Measurements from ENCODE around the gene ZNF469.

- no peak for TF ChIP-seq CTCF (IDR thresholded peaks at IDR 0.05)
- TF ChIP-seq POLR2A (IDR thresholded peaks at IDR 0.05), result no peak
- TF ChIP-seq POLR2AphosphoS5 (IDR thresholded peaks at IDR 0.05), result no peak
Measured at GRCh38 chr16:88416686-88417085, 33.9 kb downstream of the ZNF469 start.
